ENCODE results near the gene SCRN1.

DNA sequence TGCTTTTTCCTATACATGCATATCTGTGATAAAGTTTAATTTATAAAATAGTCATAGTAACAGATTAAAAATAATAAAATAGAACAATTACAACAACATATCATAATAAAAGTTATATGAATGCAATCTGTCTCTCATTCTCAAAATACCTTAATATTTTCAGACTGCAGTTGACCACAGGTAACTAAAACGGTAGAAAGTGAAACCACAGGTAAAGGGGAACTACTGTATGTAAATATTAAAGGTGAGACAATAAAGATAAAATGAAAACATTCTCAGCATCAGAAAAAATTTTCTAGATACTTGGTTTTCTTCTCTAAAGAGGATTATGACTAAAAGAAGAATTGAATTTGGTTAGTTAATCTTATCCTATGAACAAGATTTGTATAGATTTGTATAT is 30.9 kb upstream of the SCRN1 start:
- no peak for TF ChIP-seq EZH2phosphoT487 (IDR thresholded peaks at IDR 0.05; ENCODE audit: insufficient read depth, low read depth)
- TF ChIP-seq EZH2 (IDR thresholded peaks at IDR 0.05; ENCODE audit: insufficient read depth, poor library complexity, severe bottlenecking), result no peak
